HCT116 (cell line): ENCODE data around the gene COL5A1.
"Not testable (repeated sequence)": the region's sequence is repeated elsewhere in the genome, so short reads cannot be mapped to it uniquely, and the experiment has no call there.

Experiments
- CTCF ChIP-seq, 3 experiments: fragments of 200-600 bp in 1 of 3; sonication (generic) in 1 of 3; IDR thresholded peaks in 2 of 3; conservative IDR thresholded peaks in 1 of 3; 2 replicates each; pipeline ENCODE4 v1.5.1; 2012 to 2017; ENCODE audit warnings: low read depth in 2 of 3, low read length in 2 of 3, antibody characterized with exemption in 1 of 3, borderline replicate concordance in 1 of 3, control low read depth in 1 of 3, mild to moderate bottlenecking in 1 of 3, mixed read lengths in 1 of 3, mixed run types in 1 of 3, moderate library complexity in 1 of 3; ENCODE audit not compliant: insufficient read depth in 1 of 3
- EZH2 ChIP-seq: fragments of 200-600 bp; sonication (generic); IDR thresholded peaks from 2 replicates; pipeline ENCODE4 v1.6.1; 2017; ENCODE audit warnings: antibody characterized with exemption, mixed run types
- MAX ChIP-seq: IDR thresholded peaks from 2 replicates; pipeline ENCODE4 v1.6.1; 2012
- POLR2AphosphoS5 ChIP-seq: IDR thresholded peaks from 2 replicates; pipeline ENCODE4 v1.6.1; 2011; ENCODE audit warnings: mild to moderate bottlenecking, low read depth, low read length, moderate library complexity
- RAD21 ChIP-seq: IDR thresholded peaks from 2 replicates; pipeline ENCODE4 v1.6.1; 2012; ENCODE audit warnings: low read depth, mild to moderate bottlenecking
- SIN3A ChIP-seq: IDR thresholded peaks from 2 replicates; pipeline ENCODE4 v1.6.1; 2012; ENCODE audit warnings: low read depth
- SRF ChIP-seq: IDR thresholded peaks from 2 replicates; pipeline ENCODE4 v1.6.1; 2012; ENCODE audit warnings: low read depth
- ZFX ChIP-seq: fragments of 450-650 bp; IDR thresholded peaks from 2 replicates; pipeline ENCODE4 v1.6.1; 2017
- TF ChIP-seq, protein P1 (sequence below): IDR thresholded peaks from 2 replicates; pipeline ENCODE4 v1.6.1; 2012; ENCODE audit warnings: low read depth

DNA sequence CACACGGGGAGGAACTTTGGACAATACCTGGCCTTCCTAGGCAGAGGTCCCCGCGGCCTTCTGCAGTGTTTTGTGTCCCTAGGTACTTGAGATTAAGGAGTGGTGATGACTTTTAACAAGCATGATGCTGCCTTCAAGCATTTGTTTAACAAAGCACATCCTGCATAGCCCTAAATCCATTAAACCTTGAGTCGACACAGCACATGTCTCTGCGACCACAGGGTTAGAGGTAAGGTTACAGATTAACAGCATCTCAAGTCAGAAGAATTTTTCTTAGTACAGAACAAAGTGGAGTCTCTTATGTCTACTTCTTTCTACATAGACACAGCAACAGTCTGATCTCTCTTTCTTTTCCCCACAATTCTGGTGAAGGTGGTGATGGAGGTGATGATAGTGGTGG, 73.9 kb downstream of the COL5A1 start:
- TF ChIP-seq ZFX; RAD21; SIN3A; CTCF (IDR thresholded peaks at IDR 0.05 in 2 of 3, conservative IDR thresholded peaks at IDR 0.05 in 1 of 3; ENCODE audit: borderline replicate concordance in 1 of 3, insufficient read depth in 1 of 3, low read depth in 2 of 3, low read length in 2 of 3); EZH2; MAX; SRF; POLR2AphosphoS5: not testable (repeated sequence)
- TF ChIP-seq, protein P1, sequence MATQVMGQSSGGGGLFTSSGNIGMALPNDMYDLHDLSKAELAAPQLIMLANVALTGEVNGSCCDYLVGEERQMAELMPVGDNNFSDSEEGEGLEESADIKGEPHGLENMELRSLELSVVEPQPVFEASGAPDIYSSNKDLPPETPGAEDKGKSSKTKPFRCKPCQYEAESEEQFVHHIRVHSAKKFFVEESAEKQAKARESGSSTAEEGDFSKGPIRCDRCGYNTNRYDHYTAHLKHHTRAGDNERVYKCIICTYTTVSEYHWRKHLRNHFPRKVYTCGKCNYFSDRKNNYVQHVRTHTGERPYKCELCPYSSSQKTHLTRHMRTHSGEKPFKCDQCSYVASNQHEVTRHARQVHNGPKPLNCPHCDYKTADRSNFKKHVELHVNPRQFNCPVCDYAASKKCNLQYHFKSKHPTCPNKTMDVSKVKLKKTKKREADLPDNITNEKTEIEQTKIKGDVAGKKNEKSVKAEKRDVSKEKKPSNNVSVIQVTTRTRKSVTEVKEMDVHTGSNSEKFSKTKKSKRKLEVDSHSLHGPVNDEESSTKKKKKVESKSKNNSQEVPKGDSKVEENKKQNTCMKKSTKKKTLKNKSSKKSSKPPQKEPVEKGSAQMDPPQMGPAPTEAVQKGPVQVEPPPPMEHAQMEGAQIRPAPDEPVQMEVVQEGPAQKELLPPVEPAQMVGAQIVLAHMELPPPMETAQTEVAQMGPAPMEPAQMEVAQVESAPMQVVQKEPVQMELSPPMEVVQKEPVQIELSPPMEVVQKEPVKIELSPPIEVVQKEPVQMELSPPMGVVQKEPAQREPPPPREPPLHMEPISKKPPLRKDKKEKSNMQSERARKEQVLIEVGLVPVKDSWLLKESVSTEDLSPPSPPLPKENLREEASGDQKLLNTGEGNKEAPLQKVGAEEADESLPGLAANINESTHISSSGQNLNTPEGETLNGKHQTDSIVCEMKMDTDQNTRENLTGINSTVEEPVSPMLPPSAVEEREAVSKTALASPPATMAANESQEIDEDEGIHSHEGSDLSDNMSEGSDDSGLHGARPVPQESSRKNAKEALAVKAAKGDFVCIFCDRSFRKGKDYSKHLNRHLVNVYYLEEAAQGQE = not testable (repeated sequence)
